GM21619 (cell line): Measurements from ENCODE around the gene PRDX6.
"Not testable (repeated sequence)": the region's sequence is repeated elsewhere in the genome, so short reads cannot be mapped to it uniquely, and the experiment has no call there.

Experiments used
- ATAC-seq: cut with Tn5 transposase; IDR thresholded peaks from one replicate; pipeline ENCODE4 v1.9.1; 2021; ENCODE audit not compliant: unreplicated experiment

PRDX6 gene

DNA sequence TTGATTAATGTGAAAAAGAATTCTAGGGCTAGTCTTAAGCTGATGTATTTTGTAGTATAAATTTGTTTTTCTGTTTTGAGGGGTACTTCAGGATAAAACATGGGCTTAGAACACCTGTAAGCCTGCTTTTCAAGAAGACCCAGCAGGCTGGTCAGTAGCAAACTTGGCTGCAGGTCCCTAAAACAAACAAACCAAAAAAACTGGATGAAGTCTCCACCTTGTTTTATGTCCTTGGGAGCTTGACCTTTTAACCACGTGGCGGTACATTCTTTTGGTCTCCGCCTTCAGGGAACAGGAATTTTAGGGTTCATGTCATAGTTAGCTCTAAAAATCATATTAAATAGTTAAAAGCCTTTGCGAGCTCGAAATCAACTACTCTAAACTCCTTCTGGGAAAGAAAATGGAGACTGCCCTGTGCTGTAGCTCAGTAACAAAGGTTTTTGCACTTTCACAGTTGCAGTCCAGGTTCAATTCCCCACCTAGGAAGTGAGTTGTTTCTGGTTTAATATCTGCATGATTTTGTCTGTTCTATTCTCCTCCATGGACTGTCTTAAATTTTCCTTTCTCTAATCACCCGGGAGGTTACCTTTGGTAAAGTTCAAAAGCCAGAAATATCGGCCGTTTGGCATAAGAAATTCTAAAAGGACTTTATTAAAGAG is 18.6 kb downstream of the PRDX6 start:
- ATAC-seq = no peak

DNA sequence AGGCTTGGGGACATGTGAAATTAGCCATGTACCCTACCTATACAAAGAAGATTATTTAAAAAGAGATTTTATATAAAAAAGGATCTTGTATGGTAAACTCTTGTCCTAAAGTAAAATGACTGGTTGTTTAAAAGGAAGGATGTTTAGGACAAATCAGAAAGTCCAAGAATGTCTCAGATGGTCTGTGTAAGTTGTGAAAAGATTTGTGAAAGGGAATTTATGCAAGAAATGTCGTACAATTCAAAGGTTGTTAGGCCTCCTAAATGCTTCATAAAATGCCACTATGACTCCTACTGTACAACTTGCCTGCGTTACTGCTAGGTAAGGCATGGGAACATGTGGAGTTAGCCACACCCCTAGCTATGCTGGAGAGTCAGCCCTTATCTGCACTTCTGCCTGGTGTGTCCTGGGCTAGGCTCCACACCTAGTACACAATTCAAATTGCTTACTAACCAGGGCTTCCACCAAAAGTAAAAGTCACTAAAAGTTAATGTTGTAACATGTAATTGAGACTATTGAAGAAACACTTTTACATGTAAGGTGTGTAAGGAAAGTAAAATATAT is 19.7 kb downstream of the PRDX6 start:
- no peak for ATAC-seq

DNA sequence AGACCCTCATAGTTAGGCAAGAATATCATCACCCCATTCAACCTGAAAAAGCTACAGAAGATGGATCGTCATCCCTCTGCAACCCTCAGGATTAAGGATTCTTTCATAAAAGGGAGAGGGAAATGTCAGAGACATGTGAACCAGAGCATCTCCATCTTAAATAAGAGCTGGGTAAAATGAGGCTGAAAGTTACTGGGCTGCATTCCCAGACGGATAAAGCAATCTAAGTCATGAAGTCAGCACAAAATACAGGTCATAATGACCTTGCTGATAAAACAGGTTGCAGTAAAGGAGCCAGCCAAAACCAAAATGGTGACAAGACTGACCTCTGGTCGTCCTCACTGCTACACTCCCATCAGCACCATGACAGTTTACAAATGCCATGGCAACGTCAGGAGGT is 22.6 kb downstream of the PRDX6 start:
- no peak for ATAC-seq

DNA sequence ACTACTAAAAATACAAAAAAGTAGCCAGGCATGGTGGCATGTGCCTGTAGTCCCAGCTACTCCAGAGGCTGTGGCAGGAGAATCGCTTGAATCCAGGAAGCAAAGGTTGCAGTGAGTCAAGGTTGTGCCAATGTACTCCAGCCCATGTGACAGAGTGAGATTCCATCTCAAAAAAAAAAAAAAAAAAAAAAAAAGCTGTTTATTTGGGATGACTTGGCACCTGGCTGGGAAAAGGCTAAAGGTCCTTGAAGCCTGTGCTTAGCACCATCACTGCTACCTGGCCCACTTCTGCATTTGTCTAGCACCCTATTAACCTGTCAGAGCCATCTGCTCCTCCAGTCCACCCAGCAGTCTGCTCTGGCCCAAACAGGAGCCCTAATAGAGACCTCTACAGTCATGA is 25.0 kb downstream of the PRDX6 start:
- ATAC-seq = no peak

DNA sequence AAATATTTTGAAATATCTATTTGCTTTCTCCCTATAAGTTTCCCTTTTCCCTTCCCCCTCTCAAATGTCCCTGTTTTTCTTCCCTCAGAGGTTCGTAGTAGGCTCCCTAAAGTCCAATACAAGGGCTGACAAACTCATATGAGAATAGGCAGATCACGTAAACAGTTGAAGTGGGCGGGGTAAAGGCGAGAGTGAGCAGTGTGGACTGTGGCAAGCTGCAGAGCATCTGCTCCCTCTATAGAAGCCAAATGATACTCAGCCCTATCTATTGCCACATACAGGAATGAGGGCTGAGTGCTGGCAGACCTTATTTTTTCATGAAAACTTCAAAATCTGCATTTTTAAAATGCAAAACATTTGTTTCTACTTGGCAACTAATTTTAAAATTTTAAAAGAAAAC is 26.3 kb downstream of the PRDX6 start:
- no peak for ATAC-seq

DNA sequence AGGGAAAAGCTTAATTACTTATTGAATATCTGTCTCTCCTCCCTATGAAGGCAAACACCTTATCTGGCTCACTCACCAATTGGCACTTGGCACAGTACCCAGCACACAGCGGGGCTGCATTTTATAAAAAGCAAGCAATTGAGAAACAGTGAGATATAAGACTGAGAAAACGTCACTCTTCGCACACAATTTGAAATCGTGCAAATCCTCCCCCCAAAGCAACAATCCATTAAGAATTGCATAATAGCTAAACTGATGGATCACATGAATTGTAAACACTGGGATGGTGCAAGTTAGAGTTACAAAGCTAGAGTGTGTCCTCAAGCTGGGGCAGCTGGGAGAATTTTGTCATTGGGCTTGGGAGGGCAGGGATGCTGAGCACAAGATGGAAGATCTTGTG is 27.1 kb downstream of the PRDX6 start:
- ATAC-seq = no peak

DNA sequence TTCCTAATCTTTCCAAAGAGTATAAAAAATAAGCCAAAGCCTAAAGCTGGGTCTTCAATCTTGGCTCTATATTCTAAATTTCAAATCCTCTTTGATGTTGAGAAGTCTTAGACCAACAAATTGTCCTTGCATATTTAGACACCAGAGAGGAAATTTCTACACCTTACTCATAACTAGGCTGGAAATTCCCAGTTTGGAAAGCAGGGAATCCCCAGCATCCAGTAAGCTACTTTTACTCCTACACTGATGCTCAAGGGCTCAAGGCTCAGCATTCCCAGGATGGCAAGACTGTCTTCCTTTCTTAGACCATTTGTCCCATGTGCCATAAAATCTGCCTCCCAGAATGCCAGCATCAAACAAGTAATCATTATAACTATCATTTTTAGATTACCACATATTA is 28.3 kb downstream of the PRDX6 start:
- ATAC-seq = no peak

DNA sequence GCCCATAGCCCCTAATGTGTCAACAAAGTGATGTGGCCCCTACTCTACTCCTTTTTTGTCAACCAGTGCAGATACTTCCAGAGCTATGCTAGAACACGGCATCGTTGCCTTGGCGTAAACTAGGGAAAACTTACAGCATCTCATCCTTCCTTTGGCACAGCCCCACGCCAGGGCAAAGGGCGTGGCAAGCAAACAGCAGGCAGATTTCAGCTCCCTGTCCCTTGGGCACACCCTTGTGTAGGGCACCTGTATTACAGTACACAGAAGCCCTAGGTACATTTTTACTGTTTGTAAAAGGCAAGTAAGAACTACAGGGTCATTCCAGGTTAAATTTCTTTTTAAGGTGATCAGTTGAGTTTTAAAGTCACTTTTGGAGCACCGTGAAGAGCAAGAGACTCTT is 29.3 kb downstream of the PRDX6 start:
- ATAC-seq = no peak

DNA sequence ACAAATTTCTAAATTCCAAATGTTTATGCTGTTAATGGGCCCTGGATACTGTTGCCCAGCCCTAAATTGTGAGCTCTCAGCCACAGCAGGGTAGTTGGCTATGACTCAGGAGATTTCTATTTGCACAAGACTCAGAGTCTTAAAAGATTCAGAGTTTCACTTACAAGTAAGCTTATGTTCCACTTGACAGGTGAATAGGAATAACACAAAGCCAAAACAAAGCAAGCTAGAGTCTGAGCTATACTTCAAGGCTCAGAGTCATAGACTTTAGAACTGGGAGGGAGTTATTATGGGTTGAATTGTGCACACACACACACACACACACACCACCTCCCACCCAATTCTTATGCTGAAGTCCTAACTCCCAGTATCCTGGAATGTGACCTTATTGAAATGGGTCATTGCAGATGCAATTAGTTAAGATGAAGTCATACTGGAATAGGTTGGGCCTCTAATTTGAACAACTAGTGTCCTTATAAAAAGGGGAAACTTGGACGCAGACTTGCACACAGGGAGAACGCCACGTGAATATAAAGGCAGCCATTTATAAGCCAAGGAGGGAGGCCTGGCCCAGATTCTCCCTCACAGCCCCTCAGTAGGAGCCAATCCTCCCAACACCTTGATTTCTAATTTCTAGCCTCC is 30.2 kb downstream of the PRDX6 start:
- no peak for ATAC-seq

DNA sequence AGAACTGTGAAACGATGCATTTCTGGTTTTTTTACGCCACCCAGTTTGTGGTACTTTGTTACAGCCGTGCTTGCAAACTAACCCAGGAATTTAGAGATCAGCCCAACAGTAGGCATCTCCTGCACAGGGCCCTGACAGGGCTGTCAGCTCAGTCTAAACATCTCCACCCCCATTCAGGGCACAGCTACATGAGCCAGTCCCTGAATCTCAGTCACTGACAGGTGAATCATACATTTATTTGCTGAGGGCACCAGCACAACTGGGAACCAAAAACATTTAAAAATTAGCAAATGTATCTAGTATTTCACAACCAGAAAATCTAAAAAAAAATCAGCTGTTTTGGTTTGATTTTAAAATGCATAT is 30.7 kb downstream of the PRDX6 start:
- ATAC-seq = no peak

DNA sequence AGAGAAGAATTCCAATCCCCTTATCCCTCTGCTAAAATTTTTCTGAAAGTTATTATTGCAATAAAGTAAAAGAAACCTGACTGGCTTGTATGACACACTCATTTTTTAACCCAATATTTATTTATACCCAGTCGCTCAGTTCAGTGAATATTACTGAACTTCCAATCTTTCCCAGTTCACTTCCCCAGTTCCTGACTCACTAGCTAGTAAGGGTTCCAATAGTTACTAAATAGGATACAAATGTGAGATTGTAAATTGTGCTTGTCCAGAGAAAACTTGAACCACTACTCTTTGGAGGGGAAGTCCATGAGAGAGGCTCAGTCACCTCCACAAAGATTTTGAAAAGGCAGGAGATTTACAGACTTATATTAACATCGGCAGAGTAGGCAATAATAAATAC is 31.4 kb downstream of the PRDX6 start:
- ATAC-seq = no peak

DNA sequence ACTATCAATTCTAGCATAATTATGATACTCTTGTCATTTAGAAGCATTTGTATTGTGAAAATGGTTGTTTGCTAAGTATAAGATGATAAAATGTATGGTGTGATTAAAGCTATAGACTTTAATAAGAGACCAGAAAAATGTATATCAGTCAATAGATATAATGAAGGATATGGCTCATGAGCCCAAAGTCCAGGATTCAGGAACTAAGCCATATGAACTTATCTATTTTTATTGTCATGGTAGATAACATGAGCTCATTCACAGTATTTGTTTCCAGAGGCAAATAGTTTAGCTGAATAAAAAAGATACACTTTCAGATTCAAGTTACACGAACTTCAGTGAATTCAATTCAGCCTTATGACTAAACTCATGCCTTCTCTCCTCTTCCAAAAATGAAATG is 32.7 kb downstream of the PRDX6 start:
- ATAC-seq = no peak

DNA sequence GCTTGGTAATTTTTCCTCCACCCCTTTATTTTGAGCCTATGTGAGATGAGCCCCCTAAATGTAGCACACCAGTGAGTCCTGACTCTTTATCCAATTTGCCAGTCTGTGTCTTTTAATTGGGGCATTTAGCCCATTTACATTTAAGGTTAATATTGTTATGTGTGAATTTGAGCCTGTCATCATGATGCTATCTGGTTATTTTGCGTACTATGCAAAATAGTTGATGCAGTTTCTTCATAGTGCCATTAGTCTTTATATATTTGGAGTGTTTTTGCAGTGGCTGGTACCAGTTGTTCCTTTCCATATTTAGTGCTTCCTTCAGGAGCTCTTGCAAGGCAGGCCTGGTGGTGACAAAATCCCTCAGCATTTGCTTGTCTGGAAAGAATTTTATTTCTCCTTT is 37.4 kb downstream of the PRDX6 start:
- not testable (repeated sequence) for ATAC-seq

DNA sequence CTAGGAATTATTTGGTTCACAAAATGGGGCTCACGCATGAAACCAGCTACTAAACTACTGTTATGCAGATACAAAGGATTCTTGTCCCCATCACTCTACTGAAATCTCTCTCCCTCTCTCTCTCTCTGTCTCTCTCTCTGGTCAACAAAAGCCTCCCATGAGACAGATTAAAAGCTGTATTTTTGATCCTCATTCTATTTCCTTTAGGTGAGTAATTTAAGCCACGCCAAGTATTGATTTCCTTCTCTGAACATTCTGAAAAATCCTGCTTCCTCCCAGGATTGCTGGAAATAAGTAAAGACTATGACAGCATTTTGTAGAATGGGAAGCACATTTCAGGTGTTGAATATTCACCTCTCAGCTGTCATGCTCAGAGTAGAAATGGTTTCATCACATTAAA is 43.7 kb downstream of the PRDX6 start:
- no peak for ATAC-seq

DNA sequence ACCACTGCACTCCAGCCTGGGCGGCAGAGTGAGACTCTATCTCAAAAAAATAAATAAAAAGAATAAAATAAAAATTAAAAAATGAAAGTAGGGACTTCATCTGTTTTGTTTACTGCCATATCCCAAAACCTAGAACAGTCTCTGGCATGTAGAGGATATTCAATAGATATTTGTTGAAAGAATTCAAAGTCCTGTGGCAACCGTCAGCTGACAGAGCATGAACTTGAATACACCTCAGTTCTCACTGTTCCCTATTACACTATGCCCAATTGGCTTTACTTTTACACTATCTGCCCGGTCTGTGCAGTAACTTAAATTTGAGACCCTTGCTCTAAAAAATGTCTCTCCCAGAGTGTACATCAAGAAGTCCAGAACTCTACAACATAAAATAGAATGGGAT is 46.2 kb downstream of the PRDX6 start:
- no peak for ATAC-seq

DNA sequence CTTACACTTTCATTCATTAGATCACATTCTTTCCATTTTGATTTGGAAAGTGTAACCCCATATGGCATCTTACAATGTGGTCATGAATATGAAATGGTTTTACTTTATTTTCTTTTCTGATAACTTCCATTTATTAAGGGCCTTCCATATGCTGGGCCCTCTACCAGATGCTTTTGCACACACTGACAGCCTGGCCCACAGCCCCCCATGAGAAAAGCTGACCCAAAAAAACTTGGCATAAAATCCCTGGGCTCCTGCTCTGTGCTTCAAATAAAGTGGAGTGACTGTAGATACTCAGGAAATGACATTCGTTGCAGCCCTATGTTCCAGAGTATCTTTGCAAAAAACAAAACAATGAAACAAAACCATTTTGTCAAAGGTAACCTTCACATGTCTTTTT is 48.8 kb downstream of the PRDX6 start:
- ATAC-seq = no peak

DNA sequence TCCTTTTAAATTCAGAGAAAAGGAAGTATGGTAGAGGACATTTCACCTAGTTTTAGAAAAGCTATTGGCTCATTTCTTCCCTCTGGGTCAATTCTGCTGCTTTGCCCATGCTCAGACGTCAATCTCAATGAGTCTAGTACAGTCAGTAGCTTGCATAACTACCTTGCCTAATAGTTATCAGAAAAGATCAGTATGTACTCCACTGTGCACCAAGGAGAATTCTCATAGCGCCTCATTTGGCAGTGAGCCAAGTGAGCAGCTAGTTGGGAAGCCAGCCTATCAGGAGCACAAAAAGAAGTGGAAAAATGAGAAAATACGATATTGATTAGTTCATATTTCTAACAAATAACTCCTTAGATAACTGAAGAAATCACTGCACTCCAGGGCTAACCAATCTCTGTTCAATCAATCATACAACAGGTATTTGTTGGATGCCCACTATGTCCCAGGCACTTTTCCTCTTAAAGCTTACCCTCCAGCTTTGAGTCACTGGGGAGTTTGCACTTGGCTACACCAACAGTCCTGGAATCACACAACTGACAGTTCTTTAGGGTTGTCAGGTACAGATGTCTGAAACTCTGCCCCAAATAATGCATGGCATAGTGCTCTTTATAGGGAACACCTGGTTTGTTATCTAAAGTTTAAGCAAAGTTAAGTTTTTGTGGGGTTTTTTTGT is 50.2 kb downstream of the PRDX6 start:
- no peak for ATAC-seq

DNA sequence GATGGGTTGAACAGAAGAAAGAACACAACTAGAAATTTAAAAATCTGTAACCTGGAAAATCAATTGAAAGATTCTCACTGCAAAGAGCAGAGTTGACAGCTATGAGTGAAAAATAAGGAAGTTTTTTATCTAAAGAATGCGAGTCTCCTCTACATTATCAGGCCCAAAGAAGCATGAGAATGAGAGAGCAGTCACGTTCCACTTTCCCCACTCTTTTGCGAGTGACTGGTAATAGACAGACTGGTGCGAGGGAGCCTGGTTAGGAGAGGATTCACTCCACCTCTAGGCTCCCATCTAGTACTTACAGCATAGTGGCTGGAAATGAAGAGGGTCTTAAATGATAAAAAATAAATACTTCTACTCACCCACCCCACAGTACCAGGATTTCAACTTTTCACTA is 52.0 kb downstream of the PRDX6 start:
- no peak for ATAC-seq

DNA sequence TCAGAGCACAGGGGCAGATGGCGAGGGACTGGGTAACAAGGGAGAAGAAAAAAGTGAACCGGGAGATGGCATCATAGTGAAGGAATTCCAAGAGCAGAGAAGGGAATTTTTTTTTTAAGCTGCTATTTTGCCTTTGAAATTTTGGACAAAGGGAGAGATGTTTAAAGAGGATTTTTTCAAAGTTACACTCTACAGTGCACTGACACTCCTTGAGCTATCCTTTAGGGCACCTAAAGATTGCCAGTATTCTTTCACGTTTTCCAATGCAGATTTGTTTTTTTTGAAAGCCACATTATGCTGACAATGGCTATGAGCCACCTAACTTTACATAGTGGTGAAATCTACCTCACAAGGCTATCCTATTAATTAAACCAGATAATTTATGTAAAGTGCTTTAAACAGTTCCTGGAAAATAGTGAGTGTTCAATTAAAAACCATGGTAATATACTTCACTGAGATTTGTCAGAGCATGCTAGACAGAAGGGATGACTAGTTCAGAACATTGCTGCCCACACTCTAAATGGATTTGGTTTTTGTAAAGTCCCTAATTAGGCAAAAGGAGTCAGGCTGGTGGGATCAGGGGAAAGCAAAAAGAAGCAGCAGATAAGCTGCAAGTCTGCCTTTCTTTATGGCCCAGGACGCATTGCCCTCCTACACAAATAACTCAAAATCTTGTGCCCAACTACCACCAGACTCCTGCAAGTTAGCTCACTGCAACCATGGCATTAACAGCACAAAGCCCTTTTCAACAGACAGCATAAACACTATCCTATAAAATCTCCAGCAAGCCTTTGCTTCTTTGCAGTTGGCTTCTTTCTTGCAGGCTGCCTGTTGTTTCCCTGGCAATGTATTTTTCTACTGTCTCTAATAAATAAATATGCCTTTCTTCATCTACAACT is 53.9 kb downstream of the PRDX6 start:
- no peak for ATAC-seq

DNA sequence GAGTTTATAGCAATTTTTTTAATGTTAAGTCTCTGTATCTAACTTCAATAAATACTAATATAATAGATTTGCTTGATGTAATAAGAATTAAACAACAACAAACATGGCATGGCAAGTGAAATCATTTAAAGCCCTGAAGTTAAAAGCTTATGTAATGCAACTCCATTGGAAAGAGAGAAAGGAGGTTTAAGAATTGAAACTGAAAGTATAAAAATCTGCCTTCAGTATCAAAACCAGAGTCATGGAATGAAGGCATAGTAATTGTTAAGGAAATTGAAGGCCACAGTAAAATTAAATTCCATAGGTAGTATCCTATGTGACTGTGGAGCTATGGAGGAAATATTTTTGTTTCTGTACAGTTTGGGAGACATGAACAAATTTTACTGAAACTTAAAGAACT is 55.1 kb downstream of the PRDX6 start:
- no peak for ATAC-seq

DNA sequence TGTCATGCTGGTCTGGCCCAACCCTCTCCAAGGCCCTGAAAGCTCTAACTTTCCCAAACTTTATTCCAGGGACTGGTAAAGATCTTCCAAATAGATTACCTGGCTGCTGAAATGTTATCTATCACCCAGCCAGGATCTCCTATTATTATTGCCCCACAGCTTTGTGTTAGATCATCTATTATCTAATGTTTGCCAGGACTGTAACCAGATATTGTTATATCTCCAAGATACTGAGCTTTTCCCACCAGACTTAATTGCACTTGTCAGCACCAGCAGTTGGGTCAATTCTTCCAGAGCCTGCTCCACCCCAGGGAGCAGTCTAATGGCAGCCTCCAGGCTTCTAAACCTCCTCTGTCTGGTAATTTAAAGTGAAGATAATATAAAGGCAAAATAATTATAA is 59.1 kb downstream of the PRDX6 start:
- ATAC-seq = no peak
